ENCODE measurements around the gene N4BP2L1.

N4BP2L1 gene

GRCh38 chr13:32413284-32413683 lies 14.6 kb downstream of the N4BP2L1 start:
- no peak for TF ChIP-seq CTCF (conservative IDR thresholded peaks at IDR 0.05; ENCODE audit: low read depth, low read length)

GRCh38 chr13:32409561-32410421 lies 18.1 kb downstream of the N4BP2L1 start:
- TF ChIP-seq CTCF (conservative IDR thresholded peaks at IDR 0.05; ENCODE audit: low read depth, low read length): no peak
- DNase-seq (ENCODE audit: low read depth): no peak
- H3K4me3 ChIP-seq (ENCODE audit: low read length): no peak overlapping the region

More at GRCh38 chr13:32413284-32413683, 14.6 kb downstream of the N4BP2L1 start:
- DNase-seq (ENCODE audit: low read depth): no peak
- H3K4me3 ChIP-seq (ENCODE audit: low read length): no peak overlapping the region

GRCh38 chr13:32409001-32409313 lies 19.0 kb downstream of the N4BP2L1 start:
- DNase-seq (ENCODE audit: low read depth): no peak
- H3K4me3 ChIP-seq (ENCODE audit: low read length): no peak overlapping the region
- TF ChIP-seq CTCF (conservative IDR thresholded peaks at IDR 0.05; ENCODE audit: low read depth, low read length): no peak

- no peak overlapping the region for H3K4me3 ChIP-seq (ENCODE audit: low read length)
- no peak for TF ChIP-seq CTCF (conservative IDR thresholded peaks at IDR 0.05; ENCODE audit: low read depth, low read length)
- DNase-seq (ENCODE audit: low read depth): no peak
Measured at GRCh38 chr13:32408296-32409000, 19.5 kb downstream of the N4BP2L1 start.

GRCh38 chr13:32407854-32408253 lies 20.1 kb downstream of the N4BP2L1 start:
- DNase-seq (ENCODE audit: low read depth): no peak
- no peak overlapping the region for H3K4me3 ChIP-seq (ENCODE audit: low read length)
- no peak for TF ChIP-seq CTCF (conservative IDR thresholded peaks at IDR 0.05; ENCODE audit: low read depth, low read length)

GRCh38 chr13:32403108-32403507 lies 24.8 kb downstream of the N4BP2L1 start:
- H3K4me3 ChIP-seq (ENCODE audit: low read length): no peak overlapping the region
- no peak for DNase-seq (ENCODE audit: low read depth)
- TF ChIP-seq CTCF (conservative IDR thresholded peaks at IDR 0.05; ENCODE audit: low read depth, low read length): no peak
